ENCODE data around the gene ATG9A.

ATG9A gene

DNA sequence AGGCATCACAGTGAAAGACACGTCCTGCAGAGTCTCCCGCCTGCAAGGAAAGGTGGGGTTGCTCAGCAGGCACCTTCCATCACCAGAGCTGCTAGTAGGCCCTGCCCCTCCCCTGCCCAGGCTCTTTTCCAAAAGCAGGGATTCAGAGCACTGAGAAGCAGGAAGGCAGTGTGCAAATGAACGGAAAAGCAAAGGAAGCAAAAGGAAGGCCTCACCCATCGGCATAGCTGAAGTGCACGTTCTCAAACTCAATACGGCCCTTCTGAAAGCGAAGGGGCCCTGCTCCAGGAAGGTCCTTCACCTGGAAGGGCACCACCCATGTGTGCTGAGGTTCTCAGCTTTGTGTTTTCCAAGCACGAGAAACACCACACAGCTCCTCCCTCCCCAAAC, 16.4 kb downstream of the ATG9A start:
- H3K4me1 ChIP-seq (ENCODE audit: low read length) = no peaks in the 10 kb centered on the region
- H3K36me3 ChIP-seq (replicated peaks; ENCODE audit: low read depth, low read length) = no peaks in the 10 kb centered on the region
- no peaks in the 10 kb centered on the region for H3K27me3 ChIP-seq (ENCODE audit: low read depth, low read length)
- H3K27ac ChIP-seq (ENCODE audit: low read length) = no peak overlapping the region
- TF ChIP-seq EZH2phosphoT487 (IDR thresholded peaks at IDR 0.05; ENCODE audit: low read depth) = no peak
- TF ChIP-seq, protein P1, sequence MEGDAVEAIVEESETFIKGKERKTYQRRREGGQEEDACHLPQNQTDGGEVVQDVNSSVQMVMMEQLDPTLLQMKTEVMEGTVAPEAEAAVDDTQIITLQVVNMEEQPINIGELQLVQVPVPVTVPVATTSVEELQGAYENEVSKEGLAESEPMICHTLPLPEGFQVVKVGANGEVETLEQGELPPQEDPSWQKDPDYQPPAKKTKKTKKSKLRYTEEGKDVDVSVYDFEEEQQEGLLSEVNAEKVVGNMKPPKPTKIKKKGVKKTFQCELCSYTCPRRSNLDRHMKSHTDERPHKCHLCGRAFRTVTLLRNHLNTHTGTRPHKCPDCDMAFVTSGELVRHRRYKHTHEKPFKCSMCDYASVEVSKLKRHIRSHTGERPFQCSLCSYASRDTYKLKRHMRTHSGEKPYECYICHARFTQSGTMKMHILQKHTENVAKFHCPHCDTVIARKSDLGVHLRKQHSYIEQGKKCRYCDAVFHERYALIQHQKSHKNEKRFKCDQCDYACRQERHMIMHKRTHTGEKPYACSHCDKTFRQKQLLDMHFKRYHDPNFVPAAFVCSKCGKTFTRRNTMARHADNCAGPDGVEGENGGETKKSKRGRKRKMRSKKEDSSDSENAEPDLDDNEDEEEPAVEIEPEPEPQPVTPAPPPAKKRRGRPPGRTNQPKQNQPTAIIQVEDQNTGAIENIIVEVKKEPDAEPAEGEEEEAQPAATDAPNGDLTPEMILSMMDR (IDR thresholded peaks at IDR 0.05; ENCODE audit: low read depth, low read length) = no peak
- H3K4me2 ChIP-seq (ENCODE audit: low read length) = no peak overlapping the region
- H3K9me3 ChIP-seq (ENCODE audit: insufficient read depth, low read length) = no peaks in the 10 kb centered on the region
- H4K20me1 ChIP-seq (ENCODE audit: insufficient read depth, low read length) = no peaks in the 10 kb centered on the region
- H2AFZ ChIP-seq (ENCODE audit: low read depth, low read length) = no peak overlapping the region
- no peak overlapping the region for H3K9ac ChIP-seq (ENCODE audit: low read length)
- H3K79me2 ChIP-seq (ENCODE audit: low read length) = no peaks in the 10 kb centered on the region
- no peak overlapping the region for H3K4me3 ChIP-seq (ENCODE audit: low read length)

DNA sequence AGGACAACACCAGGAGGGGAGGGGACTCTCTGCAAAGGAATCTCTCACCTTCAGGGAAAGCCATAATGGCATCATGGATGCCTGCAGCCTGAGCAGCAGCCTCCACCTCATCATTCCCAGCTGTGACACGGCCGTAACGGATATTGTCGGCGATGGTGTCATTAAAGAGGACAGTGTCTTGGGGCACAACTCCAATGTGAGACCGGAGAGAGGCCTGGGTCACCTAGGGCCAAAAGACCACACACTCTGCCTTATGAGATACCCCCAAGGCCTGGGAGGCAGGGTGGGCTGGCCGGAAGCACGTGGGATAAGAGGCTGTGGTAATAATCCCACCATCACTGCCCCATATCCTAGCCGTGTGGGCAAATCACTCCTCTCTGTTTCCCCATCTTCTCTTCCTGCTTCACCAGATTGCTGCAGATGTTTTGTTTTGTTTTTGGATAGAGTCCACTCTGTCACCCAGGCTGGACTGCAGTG, 18.5 kb downstream of the ATG9A start:
- no peak for TF ChIP-seq EZH2phosphoT487 (IDR thresholded peaks at IDR 0.05; ENCODE audit: low read depth)
- TF ChIP-seq, protein P1 (IDR thresholded peaks at IDR 0.05; ENCODE audit: low read depth, low read length) = no peak
- Histone ChIP-seq H3K79me2 (ENCODE audit: low read length) (no peaks in the 10 kb centered on the region), H4K20me1 (ENCODE audit: insufficient read depth, low read length) (no peaks in the 10 kb centered on the region), H3K4me1 (ENCODE audit: low read length) (peaks cover 7% of the 10 kb centered on the region), H3K27me3 (ENCODE audit: low read depth, low read length) (no peaks in the 10 kb centered on the region), H3K9me3 (ENCODE audit: insufficient read depth, low read length) (no peaks in the 10 kb centered on the region), H3K9ac (ENCODE audit: low read length) (no peak overlapping the region), H2AFZ (ENCODE audit: low read depth, low read length) (no peak overlapping the region), H3K27ac (ENCODE audit: low read length) (no peak overlapping the region), H3K4me2 (ENCODE audit: low read length) (no peak overlapping the region), H3K36me3 (replicated peaks; ENCODE audit: low read depth, low read length) (no peaks in the 10 kb centered on the region), H3K4me3 (ENCODE audit: low read length) (no peak overlapping the region)

DNA sequence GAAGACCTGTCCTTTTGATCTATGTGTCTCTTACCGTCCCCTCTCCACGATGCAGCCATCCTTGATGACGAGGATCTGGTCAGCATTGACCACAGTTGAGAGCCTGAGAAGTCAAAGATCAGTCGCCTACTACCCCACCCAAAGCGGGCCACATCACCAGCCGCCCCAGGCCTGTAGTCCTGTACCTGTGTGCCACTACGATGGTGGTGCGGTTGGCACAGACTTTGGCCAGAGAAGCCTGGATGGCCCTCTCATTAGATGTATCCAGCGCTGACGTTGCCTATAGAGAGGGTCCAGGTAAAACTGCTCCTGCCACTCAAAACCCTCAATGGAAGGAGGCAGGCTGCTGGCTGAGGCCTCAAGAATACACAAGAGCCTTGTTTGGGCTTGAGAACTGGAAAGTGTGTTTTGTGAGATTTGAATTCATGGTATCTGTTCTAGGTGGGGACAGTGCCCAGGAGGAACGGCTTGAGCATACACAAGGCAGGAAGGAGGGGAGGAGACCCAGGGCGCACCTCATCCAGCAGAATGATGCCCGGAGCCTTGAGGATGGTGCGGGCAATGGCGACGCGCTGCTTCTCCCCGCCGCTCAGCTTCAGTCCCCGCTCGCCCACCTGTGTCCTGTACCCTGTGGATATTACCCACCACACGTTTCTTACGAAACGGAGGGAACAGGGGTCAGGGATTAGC, 19.1 kb downstream of the ATG9A start:
- Histone ChIP-seq H3K27ac (ENCODE audit: low read length) (no peak overlapping the region), H3K9me3 (ENCODE audit: insufficient read depth, low read length) (no peaks in the 10 kb centered on the region), H3K27me3 (ENCODE audit: low read depth, low read length) (no peaks in the 10 kb centered on the region), H3K36me3 (replicated peaks; ENCODE audit: low read depth, low read length) (no peaks in the 10 kb centered on the region), H3K4me2 (ENCODE audit: low read length) (no peak overlapping the region), H2AFZ (ENCODE audit: low read depth, low read length) (no peak overlapping the region), H3K4me3 (ENCODE audit: low read length) (no peak overlapping the region), H3K79me2 (ENCODE audit: low read length) (no peaks in the 10 kb centered on the region), H3K4me1 (ENCODE audit: low read length) (peaks cover 7% of the 10 kb centered on the region), H3K9ac (ENCODE audit: low read length) (no peak overlapping the region), H4K20me1 (ENCODE audit: insufficient read depth, low read length) (no peaks in the 10 kb centered on the region)
- TF ChIP-seq, protein P1 (IDR thresholded peaks at IDR 0.05; ENCODE audit: low read depth, low read length) = no peak
- no peak for TF ChIP-seq EZH2phosphoT487 (IDR thresholded peaks at IDR 0.05; ENCODE audit: low read depth)

DNA sequence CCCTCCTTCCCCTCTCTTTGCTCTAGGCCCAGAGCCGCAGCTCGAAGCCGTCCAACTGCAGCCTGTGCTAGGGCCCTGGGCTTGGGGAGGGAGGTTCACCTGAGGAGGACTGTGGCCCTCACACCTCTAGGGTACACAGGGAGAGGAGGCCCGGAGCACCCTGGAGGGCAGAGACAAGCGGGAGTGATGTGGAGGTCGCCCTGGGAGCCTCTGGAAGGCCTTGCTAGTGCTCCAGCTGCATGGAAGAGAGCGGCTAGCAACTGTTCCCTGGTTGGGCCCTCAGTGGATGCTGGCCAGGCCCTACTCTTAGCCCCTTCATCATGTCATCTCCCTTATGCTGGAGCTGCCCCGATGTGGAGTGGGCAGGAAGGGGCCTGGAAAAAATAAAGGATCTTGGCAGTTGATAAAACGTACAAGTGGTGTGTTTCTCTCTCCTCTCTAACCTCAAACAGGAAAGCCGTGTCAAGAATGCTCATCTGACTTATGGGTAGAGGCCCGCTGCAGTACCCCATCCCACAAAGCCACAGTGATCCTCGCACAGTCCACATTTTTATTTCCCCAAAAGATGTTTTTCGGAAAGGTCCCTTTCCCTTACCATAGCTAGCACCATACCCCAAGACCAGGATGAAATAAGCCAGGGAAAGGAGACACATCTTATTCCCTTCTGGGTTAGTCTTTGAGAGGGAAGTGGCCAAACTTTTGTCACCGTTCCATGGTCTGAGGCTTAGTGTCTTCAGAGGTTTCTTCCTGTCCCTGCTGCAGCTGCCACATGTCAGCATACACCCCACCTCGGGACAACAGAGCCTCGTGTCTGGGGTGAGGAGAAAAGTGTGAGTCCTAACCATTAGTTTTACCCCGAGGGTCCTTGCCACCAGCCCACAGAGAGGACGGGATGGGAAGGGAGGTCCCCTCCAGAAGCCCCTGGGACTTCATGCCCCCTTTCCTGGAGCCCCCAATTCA, 19.9 kb downstream of the ATG9A start:
- no peak overlapping the region for H3K9ac ChIP-seq (ENCODE audit: low read length)
- H3K79me2 ChIP-seq (ENCODE audit: low read length) = no peaks in the 10 kb centered on the region
- H3K4me1 ChIP-seq (ENCODE audit: low read length) = peaks cover 7% of the 10 kb centered on the region
- H3K36me3 ChIP-seq (replicated peaks; ENCODE audit: low read depth, low read length) = no peaks in the 10 kb centered on the region
- no peak for TF ChIP-seq EZH2phosphoT487 (IDR thresholded peaks at IDR 0.05; ENCODE audit: low read depth)
- TF ChIP-seq, protein P1 (IDR thresholded peaks at IDR 0.05; ENCODE audit: low read depth, low read length) = no peak
- no peak overlapping the region for H3K4me3 ChIP-seq (ENCODE audit: low read length)
- H3K4me2 ChIP-seq (ENCODE audit: low read length) = no peak overlapping the region
- H3K27ac ChIP-seq (ENCODE audit: low read length) = no peak overlapping the region
- H2AFZ ChIP-seq (ENCODE audit: low read depth, low read length) = no peak overlapping the region
- H3K27me3 ChIP-seq (ENCODE audit: low read depth, low read length) = no peaks in the 10 kb centered on the region
- no peaks in the 10 kb centered on the region for H4K20me1 ChIP-seq (ENCODE audit: insufficient read depth, low read length)
- no peaks in the 10 kb centered on the region for H3K9me3 ChIP-seq (ENCODE audit: insufficient read depth, low read length)
